HG02973 (cell line): ENCODE results near the gene EDC4.
"Not testable (repeated sequence)": the region's sequence is repeated elsewhere in the genome, so short reads cannot be mapped to it uniquely, and the experiment has no call there.

Experiments
- ATAC-seq: cut with Tn5 transposase; IDR thresholded peaks from one replicate; pipeline ENCODE4 v1.9.1; 2021; ENCODE audit warnings: moderate library complexity; ENCODE audit not compliant: unreplicated experiment

Gene EDC4

DNA sequence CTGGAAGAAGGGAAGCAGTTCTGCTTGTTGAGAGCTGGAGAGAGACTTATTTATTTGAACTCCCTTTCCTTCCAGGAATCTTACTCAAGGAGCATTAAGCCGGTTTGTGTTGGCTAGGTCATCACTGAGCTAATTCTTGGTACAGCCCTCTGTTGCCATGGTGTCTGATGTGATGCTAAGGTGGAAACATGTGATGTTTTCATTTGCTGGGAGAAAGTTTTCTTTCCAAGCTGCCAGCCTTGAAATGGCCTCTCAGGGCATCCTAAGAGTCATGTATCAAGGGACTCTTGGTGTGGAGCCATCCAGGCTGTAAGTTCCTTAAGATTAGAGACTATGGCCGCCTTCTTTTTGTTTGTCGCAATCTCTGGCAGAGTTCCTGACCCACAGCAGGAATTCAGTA, 24.4 kb downstream of the EDC4 start:
- no peak for ATAC-seq

DNA sequence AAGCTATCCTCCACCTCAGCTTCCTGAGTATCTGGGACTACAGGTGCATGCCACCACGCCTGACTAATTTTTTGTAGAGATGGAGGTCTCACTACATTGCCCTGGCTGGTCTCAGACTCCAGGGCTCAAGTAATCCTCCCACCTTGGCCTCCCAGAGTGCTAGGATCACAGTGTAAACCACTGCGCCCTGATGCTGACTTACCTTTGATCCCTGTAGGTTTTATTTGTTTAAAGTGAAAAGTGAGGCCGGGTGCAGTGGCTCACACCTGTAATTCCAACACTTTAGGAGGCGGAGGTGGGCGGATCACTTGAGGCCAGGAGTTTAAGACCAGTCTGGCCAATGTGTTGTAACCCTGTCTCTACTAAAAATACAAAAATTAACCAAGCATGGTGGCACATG, 28.9 kb downstream of the EDC4 start:
- ATAC-seq = no peak

DNA sequence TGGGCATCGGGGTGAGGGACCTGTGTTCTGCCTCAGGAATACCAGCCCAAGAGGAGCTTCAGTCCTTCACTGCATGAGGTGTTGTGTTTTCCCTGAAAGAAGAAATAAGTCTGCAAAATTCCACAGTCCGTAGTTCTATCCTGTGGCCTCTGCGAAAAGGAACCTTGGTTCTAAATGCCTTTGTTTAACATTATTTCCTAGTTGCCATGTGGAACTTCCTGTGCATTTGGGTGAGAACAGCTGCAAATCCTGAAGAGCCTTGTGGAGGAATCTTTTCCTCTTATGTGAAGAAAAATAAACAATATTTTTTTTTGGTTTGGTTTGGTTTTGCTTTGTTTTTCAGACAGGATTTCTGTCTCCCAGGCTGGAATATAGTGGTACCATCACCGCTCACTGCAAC, 30.0 kb downstream of the EDC4 start:
- ATAC-seq = no peak

DNA sequence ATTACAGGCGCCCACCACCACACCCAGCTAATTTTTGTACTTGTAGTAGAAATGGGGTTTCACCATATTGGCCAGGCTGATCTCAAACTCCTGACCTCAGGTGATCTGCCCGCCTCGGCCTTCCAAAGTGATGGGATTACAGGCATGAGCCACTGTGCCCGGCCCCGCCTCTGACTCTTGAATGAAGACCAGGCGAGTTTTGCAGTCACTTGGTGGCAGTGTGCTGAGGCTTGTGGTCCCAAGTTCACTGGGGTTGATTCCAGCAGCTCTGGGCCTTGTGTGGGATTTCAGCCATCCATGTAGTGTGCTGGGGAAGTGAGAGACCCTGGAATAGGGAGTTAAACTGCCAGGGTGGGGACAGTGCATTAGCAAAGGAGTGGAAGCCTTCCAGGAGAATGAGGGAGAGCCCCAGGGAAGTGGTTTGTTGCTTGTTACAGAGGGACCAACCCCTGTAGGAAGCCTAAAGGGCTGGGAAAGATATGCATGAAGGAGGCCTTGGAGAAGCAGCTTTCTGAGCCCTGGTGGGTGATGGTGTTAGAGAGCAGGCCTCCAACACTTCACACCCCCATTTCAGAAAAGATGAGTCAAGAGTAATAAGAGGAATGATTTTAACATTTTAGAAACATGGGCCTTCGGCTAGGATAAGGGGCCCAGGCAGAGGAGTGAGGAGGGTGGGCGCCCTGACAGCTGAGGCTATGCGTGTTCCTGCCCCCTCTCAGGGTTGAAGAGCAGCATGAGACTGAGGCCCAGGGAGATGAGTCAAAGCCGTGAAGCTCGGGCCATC, 34.7 kb downstream of the EDC4 start:
- no peak for ATAC-seq

DNA sequence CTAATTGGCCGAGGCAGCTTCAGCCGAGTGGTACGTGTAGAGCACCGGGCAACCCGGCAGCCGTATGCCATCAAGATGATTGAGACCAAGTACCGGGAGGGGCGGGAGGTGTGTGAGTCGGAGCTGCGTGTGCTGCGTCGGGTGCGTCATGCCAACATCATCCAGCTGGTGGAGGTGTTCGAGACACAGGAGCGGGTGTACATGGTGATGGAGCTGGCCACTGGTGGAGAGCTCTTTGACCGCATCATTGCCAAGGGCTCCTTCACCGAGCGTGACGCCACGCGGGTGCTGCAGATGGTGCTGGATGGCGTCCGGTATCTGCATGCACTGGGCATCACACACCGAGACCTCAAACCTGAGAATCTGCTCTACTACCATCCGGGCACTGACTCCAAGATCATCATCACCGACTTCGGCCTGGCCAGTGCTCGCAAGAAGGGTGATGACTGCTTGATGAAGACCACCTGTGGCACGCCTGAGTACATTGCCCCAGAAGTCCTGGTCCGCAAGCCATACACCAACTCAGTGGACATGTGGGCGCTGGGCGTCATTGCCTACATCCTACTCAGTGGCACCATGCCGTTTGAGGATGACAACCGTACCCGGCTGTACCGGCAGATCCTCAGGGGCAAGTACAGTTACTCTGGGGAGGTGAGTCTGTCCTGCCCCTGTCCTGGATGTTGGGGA, 36.3 kb downstream of the EDC4 start:
- no peak for ATAC-seq

DNA sequence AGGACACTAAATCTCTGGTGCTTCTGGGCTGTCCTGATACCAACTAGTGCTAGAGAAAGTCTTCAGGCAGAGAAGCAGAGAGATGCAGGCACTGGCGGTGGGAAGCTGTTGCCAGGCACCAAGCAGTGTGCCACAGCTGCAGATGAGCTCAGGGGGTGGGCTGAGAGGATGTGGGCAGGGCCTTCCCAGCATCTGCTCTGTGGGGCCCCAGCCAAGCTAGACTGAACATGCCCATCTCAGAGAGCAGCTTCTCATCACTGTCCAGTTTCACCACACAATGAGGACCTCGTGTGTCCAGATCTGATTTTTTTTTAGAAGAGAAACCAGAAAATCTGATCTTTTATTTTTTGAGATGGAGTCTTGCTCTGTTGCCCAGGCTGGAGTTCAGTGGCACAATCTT, 37.3 kb downstream of the EDC4 start:
- no peak for ATAC-seq

DNA sequence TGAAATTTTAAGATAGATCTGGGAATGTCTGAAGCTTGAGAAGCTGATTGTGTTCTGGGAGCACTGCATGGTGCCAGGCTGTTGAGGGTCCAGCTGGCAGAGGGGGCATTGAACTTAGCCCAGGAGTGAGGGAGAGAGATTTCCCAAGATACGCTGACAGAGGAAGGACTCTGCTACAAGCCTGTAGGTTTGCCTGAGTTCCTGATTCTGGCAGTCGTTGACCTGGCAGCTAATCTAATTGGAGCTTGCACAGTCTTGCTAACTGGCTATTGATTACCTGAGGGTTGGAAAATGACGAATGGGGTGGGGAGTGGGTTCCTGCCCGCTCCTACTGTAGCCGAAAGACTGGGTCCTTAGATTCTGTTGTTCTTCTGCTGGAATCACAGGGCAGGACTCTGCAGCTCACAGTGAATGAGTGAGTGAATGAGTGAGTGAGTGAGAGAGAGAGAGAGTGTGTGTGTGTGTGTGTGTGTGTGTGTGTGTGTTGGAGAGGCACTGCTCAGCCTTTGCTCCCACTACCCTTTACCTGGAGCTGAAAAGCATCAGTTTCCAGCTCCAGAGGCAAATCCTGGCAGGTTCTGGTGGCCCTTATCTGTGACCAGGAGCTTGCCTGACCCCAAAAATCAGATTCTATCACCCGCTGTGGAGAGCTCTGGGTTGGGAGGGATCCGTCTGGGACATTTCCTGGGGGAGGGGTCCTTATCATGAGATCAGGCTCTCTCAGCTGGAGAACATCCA, 42.1 kb downstream of the EDC4 start:
- no peak for ATAC-seq

DNA sequence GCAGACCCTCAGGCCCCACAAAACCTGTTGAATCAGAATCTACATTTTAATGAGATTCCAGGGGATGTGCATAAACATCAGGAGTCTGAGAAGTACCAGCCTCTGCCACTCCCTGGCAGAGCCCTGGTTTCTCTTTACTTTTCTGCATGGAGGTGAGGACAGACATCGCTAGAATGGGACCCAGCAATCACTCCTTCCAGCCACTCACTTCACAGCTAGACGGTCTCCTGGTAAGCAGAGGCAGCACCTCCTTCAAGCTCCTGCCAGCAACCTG, 42.6 kb downstream of the EDC4 start:
- not testable (repeated sequence) for ATAC-seq

DNA sequence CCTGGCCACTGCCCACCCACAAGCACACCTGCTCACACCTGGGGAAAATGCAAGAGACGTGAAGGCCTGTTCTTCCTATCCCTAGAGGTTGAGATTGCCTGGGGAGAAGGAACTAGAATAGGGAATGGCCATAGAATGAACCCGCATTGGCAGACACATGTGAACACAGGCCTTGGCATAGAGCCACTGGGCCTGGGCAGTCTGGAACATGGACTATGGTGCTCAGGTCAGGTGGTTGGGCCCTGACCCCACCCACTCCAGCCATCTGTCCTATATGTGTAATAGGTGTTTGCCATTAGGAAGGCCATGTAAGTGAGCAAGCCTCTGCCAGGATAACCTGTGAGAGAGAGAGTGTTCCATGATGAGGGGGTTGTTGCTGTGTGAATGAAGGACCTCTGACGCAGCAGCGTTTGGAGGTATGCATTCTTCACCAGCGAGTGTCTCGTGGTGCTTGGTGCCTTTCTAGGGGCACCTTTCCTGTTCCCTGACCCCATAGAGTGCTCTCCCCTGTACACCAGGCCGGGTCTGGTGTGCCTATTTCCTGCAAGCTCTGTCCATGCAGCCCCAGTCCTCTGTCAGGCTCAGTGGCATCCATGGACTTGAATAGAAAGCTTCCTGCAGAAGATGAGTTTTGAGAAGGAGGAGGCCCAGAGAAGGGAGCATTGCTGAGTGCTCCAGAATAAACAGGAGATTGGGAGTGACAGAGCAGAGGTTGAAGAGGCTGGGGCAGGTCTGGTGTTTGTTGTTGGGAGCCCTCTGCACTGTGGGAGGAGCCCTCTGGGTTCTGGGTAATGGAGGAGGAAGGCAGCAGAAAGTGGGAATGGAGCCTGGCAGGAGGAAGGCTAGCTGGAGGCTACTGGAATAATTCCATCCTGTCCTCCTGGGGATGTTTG, 43.2 kb downstream of the EDC4 start:
- ATAC-seq = no peak

DNA sequence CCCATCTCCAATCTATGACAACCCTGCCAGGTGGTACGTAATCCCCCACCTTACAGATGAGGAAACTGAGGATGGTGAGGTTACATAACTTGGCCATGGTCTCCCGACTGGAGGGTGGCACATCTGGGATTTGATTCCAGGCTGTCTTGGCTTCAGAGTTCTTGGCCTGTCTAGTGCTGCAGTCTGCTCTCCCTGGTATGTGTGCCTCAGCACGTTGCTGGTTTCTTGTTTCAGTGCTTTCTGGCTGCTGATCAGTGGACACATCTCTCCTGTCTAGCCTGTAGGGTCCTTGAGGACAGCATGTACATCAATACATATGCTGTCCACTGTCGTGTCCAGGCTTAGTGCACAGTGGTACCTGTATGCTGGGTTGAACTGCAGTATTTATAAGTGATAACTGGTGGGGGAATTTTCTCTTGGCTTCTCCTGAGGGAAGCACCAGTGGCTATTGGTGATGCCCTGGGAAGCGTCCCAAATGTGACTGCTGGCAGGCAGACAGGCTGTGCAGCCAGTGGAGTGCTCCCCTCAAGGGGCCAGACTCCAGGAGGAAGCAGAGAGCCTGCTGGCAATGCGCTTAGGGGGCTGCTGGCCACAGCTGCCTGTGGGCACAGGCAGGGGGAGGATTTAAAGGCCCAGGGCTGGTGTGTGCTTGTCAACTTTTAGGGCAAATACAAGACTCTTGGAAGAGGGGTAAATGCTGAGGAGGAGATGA, 44.4 kb downstream of the EDC4 start:
- no peak for ATAC-seq

DNA sequence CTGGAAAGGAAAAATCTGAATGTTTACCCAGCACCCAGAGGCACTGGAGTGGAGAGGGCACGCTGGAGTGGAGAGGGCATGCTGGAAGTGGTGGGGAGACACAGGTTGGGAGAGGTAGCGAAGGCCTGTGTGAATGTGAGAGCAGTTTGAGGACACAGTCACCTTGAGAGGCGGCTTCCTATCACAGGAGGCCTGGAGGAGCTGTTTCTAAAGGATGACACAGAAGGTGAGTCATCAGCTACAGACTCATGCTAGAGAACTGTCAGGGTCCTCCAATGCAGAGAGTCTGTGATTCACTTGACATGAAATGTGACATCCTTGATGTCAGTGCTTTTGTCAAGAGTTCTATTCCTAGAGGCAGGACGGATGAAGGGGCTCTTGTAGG, 45.0 kb downstream of the EDC4 start:
- no peak for ATAC-seq

DNA sequence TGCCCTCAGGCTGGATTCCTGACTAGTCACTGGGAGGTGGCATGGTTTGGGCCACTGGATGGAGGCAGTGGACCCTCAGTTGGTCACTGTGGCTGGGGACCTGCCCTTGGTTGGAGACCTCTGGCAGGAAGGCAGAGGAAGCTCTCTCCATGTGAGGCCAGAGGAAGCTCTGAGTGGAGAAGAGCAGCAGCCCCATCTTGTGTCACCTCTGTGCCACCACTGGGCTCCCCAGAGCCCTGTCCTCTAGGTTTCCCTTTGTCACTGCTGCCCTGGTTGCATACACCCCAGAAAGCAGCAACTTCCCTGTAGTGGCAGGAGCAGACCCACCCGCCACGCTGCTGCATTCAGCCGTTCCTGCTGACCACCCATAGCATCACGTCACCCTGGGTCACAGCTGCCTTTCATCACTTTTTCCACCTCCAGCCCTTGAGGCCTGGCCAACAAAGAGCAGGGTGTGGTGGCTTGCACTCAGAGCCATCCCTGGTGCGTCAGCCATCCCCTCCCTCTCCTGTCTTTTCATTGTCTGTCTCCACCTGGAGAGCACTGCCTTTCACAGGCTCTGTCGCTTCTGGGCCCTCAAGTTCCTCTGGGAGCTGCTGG, 46.9 kb downstream of the EDC4 start:
- ATAC-seq = no peak

DNA sequence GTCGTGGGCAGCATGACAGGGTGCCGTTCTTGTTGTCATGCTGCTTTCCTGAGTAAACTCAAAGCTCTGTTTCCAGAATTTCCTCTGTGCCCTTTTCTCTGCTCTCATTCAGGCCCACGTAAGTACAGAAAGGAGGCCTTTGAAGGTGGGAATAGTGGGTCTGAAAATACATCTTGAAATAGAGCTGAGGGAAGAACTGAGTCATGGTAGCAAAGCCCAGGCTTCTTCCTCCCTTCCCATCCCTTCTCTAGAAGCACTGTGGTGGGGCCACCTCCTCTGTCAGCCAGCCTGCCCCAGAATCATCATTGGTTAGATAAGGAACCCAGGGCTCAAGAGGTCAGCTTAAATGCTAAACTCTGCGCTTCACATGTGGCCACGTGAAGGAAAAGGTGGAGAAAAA, 49.4 kb downstream of the EDC4 start:
- ATAC-seq = no peak

DNA sequence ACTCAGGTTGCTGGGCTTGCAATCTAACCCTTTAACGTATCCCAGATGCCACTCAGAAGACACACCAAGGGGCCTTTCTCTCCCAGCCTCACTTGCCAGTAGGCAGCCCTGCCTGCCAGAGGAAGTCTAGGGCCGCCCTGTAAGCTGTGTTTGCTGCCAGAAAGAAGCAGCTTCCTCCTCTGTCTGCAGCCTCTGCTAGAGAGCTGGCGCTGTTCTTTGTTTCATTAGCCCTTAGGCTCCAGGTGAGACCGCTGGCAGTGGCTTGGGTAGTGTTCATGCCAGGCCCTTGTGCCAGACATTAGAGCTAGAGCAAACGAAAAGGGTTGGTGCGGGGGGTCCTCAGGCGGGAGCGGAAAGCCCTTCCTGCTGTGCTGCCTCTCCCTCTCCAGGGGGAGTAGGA, 49.9 kb downstream of the EDC4 start:
- no peak for ATAC-seq

DNA sequence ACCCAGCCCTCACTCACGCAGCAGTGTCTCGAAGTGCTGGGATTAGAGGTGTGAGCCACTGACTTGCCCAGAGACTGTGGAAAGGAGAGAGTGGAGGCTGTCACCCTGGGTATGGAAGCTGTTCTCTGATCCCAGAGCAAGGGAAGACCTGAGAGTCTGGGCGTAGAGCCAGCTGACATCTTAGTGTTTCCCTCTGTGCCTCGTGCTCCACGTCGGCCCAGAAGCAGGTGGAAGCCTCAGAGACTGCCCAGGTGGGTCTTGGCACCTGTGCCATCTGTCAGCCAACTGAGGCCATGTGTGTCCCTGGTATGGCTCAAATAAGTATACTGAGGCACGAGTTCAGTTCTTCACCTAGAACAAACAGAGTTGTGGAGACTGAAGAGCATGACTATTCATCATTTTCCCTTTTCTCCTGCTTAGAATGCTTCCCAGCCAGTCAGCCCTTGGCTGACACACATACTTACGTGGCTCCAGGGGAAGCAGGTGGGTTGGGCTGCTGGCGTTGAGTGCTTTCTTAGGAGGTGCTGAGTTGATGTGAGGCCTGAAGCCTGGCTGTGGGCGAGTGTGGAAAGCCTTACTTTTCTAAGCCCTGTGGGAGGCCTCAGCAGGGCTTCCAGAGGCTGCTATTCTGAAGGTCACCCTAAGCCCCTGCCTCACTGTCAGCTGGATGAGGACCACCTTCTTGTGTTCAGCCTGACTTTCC, 50.7 kb downstream of the EDC4 start:
- ATAC-seq = no peak

DNA sequence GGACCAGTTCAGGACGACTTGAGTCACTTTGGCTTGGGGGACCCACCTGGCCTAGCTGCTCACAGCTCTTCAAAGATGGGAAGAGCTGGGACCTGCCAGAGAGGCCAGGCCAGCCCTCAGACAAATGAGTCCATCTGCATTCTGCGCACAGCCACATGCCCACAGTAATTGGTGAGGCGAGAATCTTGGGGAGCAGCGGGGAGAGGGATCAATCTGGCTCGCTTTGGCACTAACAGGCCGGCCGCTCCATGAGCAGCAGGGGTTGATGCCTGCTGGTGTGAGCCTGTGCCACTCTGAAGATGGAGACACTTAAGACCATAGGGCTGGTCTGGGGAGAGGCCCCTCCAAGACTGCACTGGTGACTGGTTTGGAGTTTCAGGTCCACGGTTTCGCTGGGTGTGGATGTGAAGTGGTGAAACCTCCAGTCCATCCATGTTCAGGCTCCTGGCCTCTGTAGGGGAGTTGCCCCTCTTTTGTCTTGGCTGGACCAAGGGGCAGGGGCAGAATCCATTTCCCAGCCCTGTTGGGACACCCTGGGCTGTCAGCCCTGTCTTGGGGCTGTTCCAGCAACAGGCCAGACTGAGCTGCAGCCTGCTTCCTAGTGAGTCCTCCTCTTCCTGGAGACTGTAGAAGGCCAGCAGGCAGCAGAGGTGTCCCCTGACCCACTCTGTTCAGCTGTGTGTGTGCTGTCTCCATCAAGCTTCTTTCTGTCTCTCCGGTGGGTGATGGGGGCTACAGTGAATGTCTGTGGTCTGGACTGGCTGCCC, 51.5 kb downstream of the EDC4 start:
- ATAC-seq = no peak

DNA sequence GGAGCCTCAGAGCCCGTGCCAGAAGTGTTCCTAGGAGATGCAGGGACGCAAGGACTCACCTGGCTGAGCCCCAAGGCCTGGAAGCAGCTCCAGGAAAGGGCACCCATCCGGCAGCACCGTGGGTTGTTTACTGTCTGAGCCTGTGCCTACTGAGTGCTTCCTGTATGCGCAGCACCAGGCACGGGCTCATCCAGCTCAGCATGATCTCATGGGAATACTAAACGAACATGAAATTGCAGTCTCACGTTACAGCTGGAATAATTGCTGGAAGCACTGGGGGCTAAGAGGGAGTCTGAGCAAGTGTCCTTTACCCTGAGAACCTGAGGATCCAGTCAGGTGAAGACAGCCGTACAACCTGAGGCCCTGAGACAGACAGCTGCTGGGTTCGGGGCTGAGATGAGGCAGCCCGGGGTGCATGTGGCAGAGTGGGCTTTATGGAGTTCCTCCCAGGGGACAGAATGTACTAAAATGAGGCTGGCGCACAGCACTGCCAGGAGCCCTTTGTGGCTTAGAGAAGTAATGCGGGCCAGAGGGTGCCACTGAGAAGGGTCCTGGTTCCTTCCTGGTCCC, 53.4 kb downstream of the EDC4 start:
- no peak for ATAC-seq

DNA sequence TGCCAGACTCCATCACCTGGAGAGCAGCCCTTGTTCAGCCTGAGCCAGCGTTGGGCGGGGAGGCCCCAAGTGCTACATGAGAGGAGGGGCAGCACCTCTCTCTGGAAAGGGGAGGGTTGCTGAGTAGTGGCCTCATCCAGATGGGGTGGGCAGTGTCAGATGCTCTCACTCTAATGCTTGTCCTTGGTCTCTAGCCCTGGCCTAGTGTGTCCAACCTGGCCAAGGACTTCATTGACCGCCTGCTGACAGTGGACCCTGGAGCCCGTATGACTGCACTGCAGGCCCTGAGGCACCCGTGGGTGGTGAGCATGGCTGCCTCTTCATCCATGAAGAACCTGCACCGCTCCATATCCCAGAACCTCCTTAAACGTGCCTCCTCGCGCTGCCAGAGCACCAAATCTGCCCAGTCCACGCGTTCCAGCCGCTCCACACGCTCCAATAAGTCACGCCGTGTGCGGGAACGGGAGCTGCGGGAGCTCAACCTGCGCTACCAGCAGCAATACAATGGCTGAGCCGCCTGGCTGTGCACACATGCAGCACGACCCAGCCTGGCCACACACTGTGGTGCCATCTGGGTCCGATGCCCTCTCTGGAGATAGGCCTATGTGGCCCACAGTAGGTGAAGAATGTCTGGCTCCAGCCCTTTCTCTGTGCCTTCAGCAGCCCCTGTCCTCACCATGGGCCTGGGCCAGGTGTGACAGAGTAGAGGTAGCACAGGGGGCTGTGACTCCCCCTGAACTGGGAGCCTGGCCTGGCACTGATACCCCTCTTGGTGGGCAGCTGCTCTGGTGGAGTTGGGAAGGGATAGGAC, 54.5 kb downstream of the EDC4 start:
- no peak for ATAC-seq
